AG08395 (cell line): ENCODE results near the gene FAAP20.

Experiments used
- DNase-seq: peaks from one replicate; pipeline ENCODE4 v3.0.0; 2012; ENCODE audit warnings: mixed read lengths, low spot score

FAAP20 gene, protein sequence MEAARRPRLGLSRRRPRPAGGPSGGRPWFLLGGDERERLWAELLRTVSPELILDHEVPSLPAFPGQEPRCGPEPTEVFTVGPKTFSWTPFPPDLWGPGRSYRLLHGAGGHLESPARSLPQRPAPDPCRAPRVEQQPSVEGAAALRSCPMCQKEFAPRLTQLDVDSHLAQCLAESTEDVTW

DNA sequence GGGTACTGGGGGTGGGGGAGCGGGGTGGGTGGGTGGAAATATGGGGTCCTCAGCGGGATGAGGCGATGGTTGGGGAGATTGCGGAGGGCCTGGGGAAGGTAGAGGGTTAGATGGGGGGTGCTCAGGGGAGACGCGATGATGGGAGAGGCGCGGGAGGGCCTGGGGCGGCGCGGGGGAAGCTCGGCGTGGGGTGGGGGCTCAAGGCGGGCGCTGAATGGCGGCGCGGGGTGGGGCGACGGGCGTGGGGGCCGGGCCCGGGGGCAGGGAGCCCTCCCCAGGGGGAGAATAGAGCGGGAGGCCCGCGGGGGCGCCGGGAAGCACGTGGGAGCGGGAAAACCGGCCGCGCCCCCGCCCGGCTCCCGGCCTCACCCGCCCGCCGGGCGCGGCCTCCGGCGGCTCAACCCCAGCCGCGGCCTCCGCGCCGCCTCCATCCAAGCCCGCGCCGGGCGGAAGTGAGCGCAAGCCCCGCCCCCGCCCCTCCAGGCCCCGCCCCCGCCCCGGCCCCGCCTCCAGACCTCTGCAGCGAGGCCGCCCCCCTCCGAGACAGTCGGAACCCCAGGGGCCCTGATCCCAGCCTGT lies at the start of gene FAAP20:
Gene FAAP20 (minus strand): TSS at position 454 of the 579 bp plus-strand sequence. CDS start 23 bp downstream, at position 431.
- peak; percentile 83 for DNase-seq

DNA sequence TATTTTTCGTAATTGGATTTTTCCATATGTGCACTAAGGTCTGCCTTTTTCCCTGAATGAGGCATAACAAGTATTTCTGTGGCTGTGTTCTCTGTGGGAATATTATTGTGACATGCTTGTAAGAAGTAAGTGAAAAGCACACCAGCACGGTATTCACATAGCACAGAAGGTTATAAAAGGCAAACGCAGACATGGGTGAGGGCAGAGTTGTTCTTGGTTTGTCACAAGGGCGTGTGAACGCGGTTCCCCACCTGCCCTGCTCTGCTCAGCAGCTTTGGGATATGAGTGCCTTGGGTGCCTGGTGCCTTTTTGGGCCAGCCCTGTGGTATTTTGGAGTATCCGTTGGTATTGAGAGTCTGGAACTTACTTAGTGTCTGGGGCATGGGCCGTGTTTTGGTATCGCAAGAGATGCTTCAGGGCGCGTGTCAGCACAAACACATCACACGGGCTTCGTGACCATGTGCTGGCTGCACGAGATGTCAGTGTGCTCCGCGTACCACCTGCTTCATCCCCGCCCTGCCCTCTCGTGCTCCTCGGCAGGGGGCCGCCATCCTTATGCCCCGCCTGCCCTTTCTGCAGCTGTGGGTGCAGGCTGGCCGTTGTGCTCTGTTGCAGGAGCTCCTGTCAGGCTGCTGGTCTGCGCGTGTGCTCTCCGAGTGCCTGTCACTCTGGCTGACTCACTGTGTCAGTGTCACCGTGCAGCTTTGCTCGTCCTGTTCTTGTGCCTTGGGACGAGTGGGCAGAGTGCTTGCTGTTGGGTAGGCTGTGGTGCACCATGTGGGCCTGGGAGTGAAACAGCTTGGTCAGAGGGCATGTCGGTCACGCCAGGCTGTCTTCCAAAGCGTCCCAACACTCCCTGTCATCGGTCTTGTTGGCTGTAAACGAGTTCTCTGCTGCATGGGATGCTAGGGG lies 48.5 kb upstream of the FAAP20 start:
- peak; percentile 50 for DNase-seq

DNA sequence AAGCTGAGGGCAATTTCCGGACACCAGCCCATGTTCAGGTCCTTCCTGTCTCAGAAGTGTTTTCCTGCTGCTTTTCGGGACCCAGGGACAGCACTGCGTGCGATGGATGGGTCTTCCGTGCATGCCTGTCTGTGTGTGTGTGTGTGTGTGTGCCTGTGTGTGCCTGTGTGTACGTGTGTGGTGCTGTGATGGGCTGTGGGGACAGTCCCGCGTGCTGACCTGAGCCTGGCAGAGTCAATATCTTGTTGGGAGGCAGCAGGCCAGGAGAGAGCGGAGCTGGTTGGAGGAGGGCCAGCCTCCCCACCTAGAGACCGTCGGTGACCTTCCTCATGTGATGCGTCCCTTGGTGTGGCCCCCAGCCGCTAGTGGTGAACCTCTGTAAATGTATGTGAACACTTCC lies 47.2 kb upstream of the FAAP20 start:
- DNase-seq, result no peak

DNA sequence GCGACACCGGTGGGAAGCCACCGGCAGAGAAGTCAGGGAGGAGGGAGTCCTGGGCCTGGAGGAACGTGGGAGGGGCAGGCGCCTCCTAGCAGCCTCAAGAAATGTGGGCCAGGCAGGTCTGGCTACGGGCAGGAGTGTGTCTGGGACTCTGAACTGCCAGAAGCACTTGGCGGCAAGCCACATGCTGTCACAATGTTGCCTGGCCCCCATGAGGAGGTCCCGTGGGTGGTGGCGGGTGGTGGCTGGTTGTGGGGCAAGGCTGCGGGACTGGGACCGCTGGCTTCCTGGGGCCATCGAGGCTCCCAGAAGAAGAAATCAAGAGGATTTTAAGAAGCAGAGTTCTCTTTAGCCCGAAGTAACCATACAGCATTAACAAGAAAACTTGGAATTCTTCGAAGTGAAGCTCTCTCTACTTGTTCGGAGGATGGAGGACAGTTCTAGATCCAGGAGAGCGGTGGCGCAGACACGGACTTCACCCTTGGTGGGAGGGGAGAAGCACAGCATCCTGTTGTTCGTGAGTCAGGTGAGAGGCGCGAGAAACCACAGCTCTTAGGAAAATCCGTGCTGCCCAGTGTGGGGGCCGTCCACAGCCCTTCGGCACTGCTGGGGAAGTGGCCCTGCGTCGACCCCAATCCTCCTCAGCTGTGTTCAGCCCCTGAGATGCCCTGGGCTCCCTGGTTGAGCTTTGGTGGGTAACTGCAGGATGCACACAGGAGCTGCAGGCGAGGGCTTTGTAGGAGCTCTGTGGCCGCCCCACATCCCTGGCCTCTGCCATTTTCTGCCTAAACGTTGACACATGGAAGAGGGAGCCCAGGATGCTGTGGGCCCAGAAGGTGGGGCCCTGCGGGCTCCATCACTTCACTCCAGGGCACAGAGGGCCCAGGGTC lies 45.9 kb upstream of the FAAP20 start:
- DNase-seq, result peak; percentile 39

DNA sequence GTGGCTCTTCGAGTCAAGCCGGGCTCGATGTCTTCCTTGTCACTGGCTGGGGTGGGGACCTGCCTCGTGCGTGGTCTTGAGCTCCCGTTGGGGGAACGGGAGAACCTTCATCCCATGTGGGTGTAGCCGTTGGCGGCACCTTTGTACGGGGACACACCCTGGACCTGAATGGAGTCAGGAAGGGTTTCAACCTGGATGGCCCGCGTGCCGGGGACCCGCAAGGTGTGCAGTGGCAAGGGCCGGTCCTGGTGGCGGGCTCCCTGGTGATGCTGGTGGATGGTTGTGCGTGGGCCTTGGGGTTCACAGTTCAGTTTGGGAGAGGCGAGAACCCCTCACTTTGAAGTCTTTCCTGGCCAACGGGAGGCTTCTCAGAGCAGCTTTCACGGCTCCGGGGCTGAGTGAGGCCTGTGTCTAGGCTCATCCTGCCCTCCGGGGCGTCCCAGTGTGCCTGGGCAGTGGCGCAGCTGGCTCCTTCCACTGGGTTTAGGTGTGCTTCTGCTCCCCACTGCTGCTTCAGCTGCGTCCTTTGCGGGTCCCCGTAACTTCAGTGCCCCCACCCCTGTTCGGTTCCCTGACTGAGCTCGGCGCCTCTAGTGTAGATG lies 44.9 kb upstream of the FAAP20 start:
- DNase-seq, result no peak

DNA sequence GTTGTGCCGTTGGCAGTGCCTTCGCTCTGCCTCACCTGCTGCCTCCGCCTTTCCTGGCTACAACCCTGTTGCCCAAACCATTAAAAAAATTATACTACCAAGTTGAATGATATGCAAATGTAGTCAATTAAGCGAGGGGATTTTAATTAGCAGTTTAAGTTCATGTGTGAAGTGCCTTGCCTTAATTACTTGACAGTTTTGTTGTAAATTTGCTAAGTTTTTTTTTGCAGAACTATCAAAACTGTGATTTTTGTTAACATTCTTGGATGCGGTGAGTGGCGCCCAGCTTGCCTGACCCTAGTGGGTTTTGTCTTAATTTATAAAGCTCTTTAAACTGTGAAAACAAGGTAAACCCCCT lies 44.4 kb upstream of the FAAP20 start:
- DNase-seq, result no peak

DNA sequence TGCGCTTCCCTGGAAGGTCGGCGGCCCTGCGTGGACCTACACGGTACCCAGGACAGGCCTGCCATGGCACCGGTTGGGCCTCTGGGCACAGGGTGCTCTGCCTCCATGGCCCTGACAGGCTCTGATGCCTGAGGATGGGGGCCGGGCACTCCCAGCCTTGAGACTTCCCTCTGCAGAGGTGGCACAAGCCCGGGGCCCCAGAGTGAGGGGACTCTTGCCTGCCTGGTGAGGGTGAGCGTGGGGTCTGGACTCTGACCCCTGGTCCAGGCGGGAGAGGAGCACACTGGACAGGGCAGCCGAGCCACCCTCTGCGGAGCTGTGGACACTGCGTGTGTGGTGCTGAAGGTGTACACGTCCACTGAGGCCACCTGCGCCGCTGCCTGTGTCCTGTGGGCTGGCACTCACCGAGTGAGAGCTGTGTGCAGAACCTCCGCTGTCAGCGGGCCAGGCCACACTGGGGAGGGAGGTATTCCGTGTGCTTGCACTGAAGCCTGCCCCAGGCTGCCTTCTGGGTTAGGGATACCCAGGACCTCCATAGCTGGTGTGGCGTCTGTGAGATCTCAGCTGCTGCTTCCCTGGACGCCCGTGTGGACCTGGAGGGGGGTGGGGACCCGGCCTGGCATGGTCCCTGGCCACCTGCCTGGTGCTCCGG lies 43.9 kb upstream of the FAAP20 start:
- no peak for DNase-seq

DNA sequence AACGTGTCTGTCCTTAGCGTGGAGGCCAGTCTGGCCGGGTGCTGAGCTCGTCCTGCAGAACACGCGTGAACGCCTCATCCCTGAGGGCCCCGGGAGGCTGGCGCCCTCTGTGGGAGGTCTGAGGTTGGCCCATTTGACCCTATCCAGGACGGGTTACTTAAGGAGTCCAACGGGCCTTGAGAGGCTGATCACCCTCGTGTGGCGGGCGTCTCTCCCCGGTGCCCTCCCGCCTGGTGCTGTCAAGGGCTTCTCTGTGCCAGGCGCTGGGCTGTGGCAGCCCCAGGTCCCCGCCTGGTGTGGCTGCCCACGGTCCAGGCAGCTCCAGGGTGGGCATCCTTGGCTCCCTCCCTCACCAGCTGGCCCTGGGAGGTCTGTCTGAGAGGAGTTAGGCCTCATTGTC lies 43.2 kb upstream of the FAAP20 start:
- DNase-seq, result peak; percentile 41

DNA sequence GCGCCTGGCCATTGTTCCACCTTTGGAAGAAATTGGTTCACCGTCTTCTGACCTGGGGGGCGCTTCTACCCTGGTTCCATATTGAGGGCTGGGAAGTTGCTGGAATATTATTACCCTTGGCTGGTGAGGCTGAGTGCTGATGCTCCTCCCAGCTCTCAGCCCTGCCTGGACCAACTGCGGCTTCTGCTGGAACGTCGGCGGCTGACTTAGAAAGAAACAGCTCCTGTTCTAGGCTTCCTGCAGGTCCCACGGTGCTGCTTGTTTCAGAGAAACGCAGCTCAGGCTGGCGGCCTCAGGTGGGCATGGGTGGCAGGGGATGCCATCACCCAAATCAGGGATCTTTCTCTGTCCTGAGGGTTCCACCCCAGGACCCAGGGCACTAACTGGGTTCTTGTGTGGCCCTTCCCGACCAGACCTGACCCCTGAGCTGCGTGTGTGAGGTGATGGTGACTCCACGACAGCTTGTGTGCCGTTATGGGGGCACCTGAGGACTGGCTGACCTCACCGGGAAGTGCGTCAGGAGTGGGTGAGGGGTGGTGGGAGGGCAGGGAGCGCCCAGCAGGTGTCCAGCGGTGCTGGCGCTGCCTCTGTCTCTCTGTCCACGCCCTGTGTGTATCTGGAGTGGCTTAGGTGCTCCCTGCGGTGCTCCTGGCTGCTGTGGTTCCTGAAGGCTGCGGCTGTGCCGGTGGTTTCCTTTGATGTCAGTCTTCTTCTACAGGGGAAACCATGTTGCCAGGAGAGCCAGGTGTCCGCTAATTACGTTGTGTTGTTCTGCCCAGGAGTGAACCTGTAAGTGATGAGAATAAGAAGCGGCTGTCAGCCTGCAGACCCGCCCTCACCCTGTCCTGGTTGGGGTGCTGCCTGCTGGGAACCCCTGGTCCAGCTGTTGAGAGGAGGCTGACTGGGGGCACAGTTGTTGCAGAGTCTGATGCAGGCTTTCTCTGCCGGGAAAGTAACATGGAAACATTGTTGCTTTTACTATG lies 42.4 kb upstream of the FAAP20 start:
- DNase-seq, result no peak

DNA sequence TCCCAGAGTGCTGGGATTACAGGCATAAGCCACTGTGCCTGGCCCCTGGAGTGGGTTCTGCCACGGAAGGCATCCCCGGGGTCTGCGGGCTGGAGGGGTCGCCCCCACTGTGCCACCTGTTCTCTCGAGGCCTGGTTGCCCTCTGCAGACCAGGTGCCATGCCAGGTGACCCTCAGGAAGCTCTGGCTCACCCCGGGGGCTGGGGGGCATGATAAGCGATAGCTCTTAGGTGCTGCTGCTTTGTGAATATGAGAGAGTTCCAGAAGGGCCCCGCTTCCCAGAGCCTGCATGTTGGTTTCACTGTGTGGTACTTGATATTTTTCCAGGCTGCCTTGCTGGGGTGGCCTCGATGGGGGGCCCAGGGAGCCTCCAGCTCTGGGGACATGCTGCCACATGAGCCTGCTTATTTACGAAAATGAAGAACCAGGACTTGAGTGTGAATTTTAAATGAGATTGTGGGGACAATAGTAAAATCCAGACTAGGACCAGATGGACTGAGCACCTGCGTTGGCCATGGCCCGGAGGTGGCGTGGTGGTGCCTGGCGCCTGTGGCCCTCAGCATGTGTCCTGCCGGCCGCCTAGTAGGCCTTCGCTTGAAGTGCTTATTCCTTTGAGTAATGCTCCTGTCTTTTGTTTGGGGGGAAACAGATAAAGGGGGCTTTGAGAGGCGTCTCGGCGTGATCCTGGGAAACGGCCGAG lies 40.9 kb upstream of the FAAP20 start:
- DNase-seq, result no peak

DNA sequence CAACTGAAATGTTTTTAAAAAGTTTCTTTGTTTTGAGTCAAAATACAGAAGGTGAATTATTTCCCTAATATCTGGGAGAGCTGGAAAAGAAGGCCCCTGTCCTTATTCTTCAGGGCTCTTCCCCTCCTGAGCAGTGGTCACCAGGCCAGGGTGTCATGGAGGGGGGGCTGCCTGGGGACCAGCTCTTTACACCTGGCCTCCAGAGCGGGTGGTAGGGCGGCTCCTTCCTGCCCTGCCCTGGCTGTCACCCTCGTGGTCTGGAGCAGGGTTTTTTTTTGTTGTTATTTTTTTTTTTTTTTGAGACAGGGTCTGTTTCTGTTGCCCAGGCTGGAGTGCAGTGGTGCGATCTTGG lies 40.2 kb upstream of the FAAP20 start:
- no peak for DNase-seq

DNA sequence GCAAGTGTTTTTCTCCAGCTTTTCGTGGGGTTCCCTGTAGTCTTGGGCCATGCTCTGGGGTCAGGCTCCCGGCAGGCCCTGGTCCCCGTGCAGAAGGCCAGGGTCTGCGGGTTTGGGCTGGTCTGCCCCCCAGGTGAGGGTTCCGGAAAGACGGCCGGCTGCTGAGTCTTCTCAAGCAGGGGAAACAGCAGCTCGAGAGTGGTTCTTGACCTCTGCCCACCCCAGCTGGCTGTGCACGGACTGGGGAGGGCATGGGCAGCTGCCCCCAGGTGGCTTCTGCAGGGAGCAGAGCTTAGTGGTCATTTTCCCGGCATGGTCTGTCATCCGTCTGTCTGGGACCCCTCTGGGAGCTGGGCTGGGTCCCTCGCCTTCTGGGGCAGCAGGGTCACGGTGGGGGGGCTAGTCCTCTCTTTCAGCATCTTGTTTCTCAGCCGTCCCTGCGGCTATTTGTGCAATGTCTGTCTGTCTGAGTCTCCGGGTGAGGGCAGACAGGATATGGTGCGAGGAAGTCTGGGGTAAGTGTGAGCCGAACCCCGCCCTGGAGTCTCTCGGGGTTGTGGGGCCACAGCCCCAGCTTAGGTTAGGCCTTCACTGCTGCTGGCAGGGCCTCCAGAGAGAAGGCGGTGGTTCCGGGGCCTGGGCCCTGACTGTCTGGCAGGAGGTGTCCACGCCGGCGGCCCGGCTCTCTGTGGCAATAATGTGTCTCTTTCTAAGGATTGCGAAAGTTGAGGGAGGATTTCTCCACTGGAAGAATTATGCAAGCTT lies 39.6 kb upstream of the FAAP20 start:
- DNase-seq, result peak; percentile 91

DNA sequence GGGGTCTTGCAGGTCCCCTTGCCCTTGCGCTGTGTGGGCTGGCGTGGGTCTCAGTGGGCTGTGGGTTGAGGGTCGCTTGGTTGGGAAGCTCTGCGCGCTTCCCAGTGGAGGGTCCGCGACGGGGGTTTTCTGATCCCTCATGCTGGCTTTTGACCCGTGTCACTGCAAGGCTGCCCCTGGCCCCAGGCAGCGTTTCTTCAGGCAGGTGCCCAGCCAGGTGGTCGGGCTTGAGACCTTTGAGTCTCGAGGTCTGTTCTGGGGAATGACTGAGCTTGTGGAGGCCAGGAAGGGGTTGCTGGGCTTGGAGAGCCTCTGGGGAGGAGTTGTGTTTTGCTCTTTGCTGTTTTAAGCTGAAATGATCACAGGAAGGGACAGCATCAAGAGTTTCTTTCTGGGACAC lies 38.9 kb upstream of the FAAP20 start:
- no peak for DNase-seq

DNA sequence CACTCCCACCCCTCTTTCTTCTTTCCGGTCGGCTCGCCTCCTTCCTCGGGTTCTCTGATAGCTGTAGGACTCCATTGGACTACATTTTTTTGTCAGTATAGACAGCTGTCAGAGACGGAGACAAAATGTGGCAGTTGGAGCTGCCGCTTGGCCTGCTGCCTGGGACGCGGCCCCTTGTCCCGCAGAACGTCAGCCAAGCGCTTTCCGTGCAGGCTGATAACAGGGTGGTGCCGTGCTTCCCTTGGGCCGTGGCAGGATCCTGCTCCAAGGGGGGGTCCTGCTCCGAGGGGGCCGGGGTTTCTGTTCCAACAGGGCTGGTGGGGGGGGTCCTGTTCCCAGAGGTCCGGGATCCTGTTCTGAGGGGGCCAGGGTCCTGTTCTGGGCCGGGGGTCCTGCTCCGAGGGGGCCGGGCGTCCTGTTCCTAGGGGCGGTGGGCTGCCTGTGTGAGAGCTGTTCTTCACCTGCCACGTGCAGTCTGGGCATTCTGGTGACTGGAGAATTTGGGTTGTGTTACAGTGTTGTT lies 38.4 kb upstream of the FAAP20 start:
- DNase-seq, result no peak

DNA sequence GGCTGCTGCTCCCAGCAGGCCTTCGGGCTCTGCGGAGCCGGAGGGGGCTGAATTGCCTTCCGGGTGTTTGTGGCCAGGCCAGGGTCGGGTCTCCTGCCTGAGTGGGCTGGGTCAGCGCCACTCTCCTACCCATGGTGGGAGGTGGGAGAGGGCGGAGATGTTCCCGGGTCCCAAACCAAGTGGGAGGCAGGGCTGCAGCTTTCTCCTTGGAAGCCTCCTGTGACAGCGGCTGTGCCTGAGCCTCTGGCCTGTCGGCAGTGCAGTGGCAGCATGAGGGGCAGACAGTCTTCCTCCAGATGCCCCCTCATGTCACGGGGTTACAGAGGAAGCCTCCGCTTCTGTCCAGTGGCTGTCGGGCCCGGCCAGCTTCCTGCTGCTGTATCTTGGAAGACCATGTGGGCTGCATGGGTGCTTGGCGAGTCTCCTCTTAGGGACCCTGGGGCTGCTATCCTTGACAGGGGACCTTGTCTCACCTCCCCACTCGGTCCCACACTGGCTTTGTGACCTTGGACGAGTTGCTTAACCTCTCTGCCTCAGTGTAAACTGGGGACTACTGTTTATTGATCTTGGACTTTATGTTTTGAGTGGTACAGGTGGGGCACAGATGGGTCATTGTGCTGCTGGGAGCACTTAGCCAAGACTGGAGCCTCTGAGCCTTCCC lies 37.8 kb upstream of the FAAP20 start:
- no peak for DNase-seq

DNA sequence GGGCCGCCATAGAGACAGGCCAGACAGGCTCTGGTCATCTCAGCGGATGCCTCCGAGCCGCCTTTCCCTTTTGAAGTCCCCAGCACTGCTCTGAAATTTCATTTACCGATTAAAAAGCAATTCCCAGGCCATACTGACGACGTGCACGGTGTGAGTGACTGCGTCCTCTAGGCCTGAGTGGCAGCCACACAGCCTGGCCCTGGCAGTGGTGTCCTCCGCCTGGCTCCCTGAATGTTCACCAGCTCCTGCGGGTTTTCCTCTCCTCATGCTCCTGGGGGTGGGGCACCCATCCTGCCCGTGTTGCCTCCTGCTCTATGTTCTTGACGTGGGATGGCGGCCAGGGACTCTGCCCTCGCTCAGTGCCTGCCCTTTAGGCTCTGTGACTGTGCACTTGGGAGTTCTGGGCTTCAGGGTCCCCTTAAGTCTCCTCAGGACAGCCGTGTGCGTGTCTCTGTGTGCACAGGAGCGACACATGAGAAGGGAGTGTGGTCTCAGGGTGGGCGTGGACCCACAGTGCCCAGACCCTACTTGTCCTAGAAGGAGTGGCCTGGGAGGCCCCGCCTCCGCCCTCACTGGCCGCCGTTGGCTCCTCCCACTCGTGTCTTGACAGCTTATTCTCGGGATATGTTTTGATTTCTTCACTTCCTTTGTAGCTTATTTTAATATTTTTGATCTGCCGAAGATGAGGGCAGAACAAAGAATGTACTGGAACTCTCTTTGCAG lies 37.1 kb upstream of the FAAP20 start:
- peak; percentile 79 for DNase-seq

DNA sequence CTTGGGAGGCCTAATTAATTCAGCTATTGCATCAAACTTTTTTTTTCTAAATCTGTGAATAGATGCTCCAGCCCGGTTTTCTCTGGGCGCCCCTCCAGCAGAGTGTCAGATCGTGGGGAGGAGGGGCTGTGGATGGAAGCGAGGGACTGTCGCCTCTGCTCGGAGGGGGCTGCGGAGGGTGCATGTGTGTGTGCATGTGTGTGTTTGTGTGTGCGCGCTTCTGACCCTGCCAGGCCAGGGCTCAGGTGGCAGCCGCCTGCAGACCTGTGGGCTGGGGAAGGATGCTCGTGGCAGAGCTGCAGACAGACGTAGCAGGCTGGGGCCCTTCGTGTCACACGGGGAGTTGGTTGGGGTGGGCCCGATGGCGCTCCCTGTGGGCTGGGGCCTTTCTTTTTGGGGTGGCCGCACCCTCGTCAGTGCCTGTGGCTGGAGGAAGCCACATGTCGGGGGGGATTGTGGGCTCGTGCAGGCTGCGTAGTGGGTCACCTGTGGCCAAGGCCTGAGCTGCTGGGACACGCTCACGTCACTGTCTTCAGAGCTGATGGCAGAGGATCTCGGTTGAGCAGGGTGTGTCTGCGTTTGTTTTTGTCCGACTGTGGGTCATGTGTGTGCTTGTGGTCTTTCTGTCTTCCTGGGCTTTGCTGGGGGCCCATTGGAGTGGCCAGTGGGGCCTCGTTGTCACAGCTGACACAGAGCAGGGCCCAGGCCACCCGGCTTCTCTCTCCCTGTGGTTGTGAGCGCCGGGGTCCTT lies 36.4 kb upstream of the FAAP20 start:
- no peak for DNase-seq
